ENCODE measurements around the gene FBLN7. TPM values are rescaled to one million over a fixed set of nuclear protein-coding genes. Genes with fewer than 3 reads are reported as not detected.
"Not testable (repeated sequence)": the region's sequence is repeated elsewhere in the genome, so short reads cannot be mapped to it uniquely, and the experiment has no call there.

FBLN7 gene, protein sequence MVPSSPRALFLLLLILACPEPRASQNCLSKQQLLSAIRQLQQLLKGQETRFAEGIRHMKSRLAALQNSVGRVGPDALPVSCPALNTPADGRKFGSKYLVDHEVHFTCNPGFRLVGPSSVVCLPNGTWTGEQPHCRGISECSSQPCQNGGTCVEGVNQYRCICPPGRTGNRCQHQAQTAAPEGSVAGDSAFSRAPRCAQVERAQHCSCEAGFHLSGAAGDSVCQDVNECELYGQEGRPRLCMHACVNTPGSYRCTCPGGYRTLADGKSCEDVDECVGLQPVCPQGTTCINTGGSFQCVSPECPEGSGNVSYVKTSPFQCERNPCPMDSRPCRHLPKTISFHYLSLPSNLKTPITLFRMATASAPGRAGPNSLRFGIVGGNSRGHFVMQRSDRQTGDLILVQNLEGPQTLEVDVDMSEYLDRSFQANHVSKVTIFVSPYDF
- polyA plus RNA-seq (ENCODE audit: insufficient read length in 3 of 3): 10 to 100 TPM; 12.0 to 13.2 (median 12.1) TPM
- long read RNA-seq, donor 1, partial matches to known transcripts: 0 of 3 reads
- long read RNA-seq, donor 1, other reads (novel, unspliced or antisense): 0 of 3 reads
- long read RNA-seq, donor 2, partial matches to known transcripts: 0 of 4 reads
- long read RNA-seq, donor 2, other reads (novel, unspliced or antisense): 0 of 4 reads
- long read RNA-seq, donor 3, partial matches to known transcripts: 0 of 2 reads
- long read RNA-seq, donor 3, other reads (novel, unspliced or antisense): 0 of 2 reads
- long read RNA-seq, donor 4, partial matches to known transcripts: 0 of 2 reads
- long read RNA-seq, donor 4, other reads (novel, unspliced or antisense): 0 of 2 reads
- long read RNA-seq, donor 5: 0 reads
- long read RNA-seq, donor 6, partial matches to known transcripts: 0 of 1 reads
- long read RNA-seq, donor 6, other reads (novel, unspliced or antisense): 0 of 1 reads
- long read RNA-seq, donor 7, transcript FBLN7-202 (8 exons, 2,301 nt): major isoform, 5 of 5 reads
- long read RNA-seq, donor 7, partial matches to known transcripts: 0 of 5 reads
- long read RNA-seq, donor 7, other reads (novel, unspliced or antisense): 0 of 5 reads
- long read RNA-seq, donor 8, partial matches to known transcripts: 0 of 2 reads
- long read RNA-seq, donor 8, other reads (novel, unspliced or antisense): 0 of 2 reads
- long read RNA-seq, donor 9, partial matches to known transcripts: 0 of 2 reads
- long read RNA-seq, donor 9, other reads (novel, unspliced or antisense): 0 of 2 reads
- long read RNA-seq, donor 10, partial matches to known transcripts: 0 of 1 reads
- long read RNA-seq, donor 10, other reads (novel, unspliced or antisense): 0 of 1 reads
- long read RNA-seq, donor 11, partial matches to known transcripts: 0 of 4 reads
- long read RNA-seq, donor 11, other reads (novel, unspliced or antisense): 0 of 4 reads
- long read RNA-seq, donor 12, partial matches to known transcripts: 0 of 4 reads
- long read RNA-seq, donor 12, other reads (novel, unspliced or antisense): 0 of 4 reads
- long read RNA-seq, donor 13, partial matches to known transcripts: 43 of 44 reads
- long read RNA-seq, donor 13, other reads (novel, unspliced or antisense): 0 of 44 reads
- long read RNA-seq, donor 14: 0 reads
- long read RNA-seq, donor 15, partial matches to known transcripts: 0 of 1 reads
- long read RNA-seq, donor 15, other reads (novel, unspliced or antisense): 0 of 1 reads
- long read RNA-seq, donor 16, partial matches to known transcripts: 0 of 1 reads
- long read RNA-seq, donor 16, other reads (novel, unspliced or antisense): 0 of 1 reads

DNA sequence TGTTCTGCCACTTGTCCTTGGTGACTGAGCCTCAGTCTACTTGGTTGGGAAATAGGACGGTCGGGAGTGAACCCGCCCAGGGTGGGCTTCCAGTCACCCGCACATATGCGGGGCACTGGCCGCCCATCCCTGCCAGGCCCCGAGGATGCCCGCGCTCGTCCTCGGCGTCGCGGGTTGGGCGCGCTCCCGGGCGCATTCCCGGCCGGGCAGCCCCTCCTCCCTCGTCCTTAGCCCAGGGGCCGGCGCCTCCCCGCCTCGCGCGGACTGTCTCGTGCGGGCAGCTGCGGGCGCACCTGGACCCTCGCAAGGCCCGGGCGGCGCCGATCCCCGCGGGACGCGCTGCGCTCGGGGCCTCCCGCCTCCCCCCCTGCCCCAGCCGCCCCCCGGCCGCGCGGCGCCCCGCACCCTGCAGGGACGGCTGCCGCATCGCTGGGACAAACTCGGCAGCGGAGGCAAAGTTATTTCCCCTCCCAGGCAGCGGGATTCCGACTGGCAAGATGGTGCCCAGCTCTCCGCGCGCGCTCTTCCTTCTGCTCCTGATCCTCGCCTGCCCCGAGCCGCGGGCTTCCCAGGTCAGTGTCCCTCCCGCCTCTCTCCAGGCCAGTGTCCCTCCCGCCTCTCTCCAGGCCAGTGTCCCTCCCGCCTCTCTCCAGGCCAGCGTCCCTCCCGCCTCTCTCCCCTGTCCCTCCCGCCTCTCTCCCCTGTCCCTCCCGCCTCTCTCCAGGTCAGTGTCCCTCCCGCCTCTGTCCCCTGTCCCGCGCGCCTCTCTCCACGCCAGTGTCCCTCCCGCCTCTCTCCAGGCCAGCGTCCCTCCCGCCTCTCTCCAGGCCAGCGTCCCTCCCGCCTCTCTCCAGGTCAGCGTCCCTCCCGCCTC is at the start of gene FBLN7:
TSS of gene FBLN7 (plus strand) at position 227 of the 874 bp plus-strand sequence. CDS start at position 498, 271 bp downstream.
- DNase-seq: no peak

GRCh38 chr2:112089375-112089774 is 48.8 kb upstream of the FBLN7 start:
- no peak for DNase-seq

- DNase-seq: no peak
Observed at GRCh38 chr2:112092286-112093041, 45.7 kb upstream of the FBLN7 start.

DNA sequence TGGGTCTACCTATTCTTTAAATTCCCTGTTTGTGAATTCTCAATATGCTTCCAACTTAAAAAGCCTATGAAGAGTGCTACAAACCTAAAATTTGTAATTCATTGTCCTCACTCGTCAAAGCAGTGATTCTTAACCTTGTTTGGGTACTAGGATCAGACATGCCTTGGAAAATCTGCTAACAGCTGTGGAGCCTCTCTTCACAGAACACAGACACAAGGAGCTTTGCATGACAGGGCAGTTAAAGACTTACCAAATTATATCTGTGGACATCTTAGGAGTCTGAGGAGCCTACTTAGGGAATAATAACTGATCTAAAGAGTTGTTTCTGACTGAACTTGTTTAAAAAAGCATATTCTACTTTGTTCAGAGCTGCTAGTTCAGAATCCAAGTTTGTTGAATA is 45.0 kb upstream of the FBLN7 start:
- no peak for DNase-seq

DNA sequence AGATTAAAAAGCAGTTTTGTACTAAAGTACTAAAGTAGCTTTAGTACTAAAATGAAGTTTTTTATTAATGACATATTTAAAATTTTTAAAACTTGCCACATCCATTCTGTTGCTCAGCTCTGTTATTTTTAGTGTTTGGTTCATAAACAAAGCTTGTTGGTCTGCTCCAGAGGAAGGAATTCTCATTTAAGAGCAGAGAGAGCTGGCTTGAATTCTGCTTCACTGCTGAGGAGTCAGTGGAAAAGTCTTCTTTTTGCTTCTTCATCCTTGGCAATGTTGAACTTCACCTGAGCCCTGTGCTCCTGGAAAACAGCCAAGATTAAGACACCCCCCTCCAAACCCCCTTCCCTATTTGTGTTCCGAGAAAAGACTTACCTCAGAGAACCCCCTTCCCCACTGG is 42.5 kb upstream of the FBLN7 start:
- DNase-seq: no peak

GRCh38 chr2:112096098-112096497 is 42.1 kb upstream of the FBLN7 start:
- no peak for DNase-seq

DNA sequence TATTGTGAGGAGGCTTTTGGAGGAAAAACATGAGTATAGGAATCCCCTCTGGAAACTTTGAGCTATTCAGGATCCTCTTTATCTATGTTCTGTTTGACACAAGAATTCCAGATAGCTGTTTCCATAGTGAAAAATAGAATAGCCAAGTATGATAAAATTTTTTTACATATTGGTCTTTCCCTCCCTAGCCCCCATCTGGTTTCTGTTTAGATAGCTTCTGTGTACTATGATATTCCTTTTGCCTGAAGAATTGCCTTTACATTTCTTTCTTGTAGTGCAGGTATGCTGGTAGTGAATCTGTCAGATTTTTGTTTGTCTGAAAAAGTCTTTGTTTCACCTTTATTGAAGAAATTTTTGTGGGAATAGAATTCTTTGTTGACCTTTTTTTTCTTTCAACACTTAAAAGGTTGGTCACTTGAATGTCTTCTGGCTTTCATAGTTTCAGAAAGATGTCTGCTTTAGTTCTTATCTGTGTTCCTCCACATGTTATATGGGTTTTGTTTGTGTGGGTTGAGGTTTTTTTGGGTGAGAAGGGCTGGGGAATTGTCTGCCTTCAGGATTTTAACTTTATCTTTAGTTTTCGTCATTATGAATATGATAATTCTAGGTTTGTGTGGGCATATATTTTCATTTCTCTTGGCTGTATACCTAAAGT is 29.9 kb upstream of the FBLN7 start:
- DNase-seq: no peak

DNA sequence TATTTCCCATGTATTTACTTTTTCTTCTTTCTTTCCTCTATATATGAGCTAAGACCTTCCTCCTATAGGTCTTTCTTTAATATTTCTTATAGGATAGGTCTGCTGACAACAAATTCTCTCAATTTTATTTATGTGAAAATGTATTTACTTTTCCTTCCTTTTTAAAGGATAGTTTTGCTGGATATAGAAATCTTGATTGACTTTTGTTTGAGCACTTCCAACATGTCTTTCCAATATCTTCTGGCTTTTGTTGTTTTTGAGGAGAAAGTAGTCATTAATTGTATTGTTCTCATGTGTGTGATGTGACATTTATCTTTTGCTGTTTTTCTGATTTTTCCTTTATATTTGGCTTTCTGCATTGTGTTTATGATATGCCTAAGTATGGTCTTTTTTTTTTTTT is 28.9 kb upstream of the FBLN7 start:
- DNase-seq: no peak

DNA sequence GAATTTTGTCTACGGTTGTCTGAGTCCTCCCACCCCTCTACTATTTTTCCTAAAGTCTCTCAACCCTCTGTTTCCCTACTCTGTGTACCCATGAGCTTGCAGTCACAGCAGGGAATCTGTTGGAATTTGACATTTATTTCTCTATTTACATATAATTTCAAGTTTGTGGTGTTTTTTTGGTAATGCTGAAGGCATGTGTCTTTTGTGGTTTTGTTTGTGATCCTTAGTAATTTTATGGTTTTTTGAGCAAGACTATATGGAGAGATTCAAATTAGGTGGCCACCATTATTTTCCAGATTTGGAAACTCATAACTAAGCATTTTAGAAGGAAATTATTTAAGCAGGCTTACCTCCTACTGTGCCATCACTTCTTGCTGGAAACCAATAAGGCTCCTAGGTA is 27.2 kb upstream of the FBLN7 start:
- no peak for DNase-seq

GRCh38 chr2:112113354-112113753 is 24.8 kb upstream of the FBLN7 start:
- DNase-seq: not testable (repeated sequence)

DNA sequence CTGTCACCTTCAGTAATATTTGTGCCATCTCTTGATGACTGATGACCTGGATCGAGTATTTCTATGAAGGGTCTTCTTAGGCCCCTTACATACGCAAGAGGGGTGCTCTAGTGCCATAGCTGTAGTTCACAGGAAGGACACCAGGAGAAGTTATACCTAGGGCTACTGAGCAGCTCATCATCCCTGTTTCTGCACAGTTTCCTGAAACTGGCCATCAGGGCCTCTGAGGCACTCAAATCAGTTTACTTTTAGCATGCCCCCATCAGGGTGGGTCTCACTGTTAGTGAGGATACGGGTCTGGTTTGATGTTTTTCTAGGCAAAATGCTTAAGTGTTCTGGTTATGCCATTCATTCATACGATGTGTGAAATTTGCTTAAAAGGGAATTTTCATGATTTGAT is 20.0 kb upstream of the FBLN7 start:
- DNase-seq: no peak

GRCh38 chr2:112121682-112122254 is 16.4 kb upstream of the FBLN7 start:
- no peak for DNase-seq

DNA sequence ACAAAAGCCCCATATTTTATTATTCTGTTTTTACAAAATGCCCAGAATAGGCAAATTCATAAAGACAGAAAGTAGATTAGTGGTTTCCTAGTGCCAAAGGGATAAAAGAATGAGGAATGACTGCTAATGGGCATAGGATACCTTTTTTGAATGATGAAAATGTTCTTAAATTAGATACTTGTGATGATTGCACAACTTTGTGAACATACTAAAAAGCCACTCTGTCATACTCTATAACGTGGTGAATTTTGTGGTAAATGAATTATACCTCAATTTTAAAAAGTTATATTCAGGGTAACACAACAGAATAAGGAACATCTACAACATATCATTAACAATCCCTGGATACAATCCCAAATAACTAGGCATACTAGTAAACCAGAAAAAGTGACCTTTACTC is 9.1 kb upstream of the FBLN7 start:
- DNase-seq: no peak

DNA sequence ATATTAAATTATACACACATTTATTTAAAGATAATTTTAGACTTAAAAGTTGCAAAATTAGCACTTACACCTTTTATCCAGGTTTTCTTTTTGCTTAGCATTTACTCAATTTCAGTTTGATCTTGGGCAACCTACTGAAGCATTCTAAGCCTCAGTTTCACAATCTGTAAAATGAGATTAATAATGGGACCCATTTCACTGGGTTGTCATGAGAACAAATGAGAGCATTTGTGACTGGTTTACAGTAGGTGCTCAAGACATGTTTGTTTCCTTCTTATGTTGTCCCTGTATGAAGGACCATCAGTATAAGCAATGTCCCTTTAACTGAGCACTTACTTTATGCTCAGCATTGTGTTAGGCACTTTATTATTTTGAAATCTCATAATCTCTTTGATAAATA is 4.8 kb upstream of the FBLN7 start:
- DNase-seq: no peak

DNA sequence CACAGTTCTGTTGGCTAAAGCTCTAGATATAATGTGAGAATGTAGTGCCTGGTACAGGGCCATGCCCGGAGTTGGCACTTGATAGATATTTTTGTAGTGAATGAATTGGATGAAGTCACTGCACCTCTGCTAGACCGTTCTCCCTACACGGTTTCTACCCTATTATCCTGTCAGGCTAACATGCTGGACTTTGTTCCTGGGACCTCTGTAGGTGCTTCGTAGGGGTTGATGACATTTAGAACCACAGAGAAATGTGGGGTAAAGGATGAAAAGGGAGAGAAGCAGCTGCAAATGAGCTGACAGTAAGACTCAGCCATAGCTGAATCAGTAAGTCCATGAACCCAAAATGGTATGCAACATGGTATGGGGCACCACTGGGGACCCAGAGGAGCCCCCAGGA is 4.1 kb upstream of the FBLN7 start:
- no peak for DNase-seq

GRCh38 chr2:112136096-112136495 is 2.1 kb upstream of the FBLN7 start:
- no peak for DNase-seq

DNA sequence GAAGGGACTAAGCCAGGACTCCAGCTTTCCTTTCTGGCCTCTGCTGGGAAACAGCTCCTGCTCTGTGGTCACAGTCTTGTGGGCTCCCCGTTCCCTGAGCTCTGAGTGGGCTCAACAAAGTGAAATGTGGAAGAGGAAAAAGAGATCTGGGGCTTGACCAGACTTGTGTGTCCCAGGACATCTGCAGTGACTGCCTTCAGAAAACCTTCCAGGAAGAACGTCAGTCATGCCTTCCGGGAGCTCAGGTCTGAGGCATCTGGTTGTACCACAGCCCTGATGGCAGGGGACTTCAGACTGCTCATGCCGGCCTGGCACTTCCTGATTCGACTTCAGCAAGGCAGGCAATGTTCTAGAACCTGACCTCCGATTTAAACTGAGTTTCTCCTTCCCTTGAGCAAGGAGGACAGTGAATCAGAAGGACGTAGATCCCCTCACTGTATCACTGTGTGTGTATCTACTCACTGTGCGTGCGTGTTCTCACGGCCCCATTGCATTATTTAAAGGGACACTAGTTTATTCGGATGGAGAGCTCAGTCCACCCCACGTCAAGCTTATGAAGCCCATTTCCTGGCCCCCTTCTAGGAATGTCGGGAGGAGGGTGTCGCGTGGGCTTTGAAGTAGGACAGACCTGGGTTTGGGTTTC is 548 bp upstream of the FBLN7 start:
- no peak for DNase-seq
